IMR-90 (cell line): Measurements from ENCODE around the gene KCNQ1. TPM values are rescaled to one million over a fixed set of nuclear protein-coding genes. Genes with fewer than 3 reads are reported as not detected.

Source experiments
- ATAC-seq: fragments of 200-7000 bp; cut with Tn5 transposase; 2 replicates; pipeline ENCODE4 v1.9.1; 2020; ENCODE audit warnings: low read depth, mild to moderate bottlenecking, moderate library complexity
- BruUV-seq: library from RNA; stranded (reverse); fragments of 400-500 nt; replicated peaks from 2 replicates; lab custom pipeline; 2021; lab: Mats Ljungman, UMichigan
- CTCF ChIA-PET: fragments of 300-600 bp; formaldehyde crosslinking; extraction: SDS; loops from one replicate; lab custom pipeline; 2021; ENCODE audit warnings: antibody characterized with exemption; lab: Yijun Ruan, JAX
- POLR2A ChIA-PET: fragments of 300-600 bp; sonication (Branson Sonifier 250); formaldehyde crosslinking; loops from one replicate; lab custom pipeline; 2022; ENCODE audit warnings: antibody characterized with exemption; ENCODE audit not compliant: unreplicated experiment; lab: Charles Lee
- DNase-seq: peaks from one replicate; pipeline ENCODE4 v3.0.0; 2013
- H2AFZ ChIP-seq: replicated peaks from 2 replicates; pipeline ENCODE3; 2013; ENCODE audit warnings: low read length, mild to moderate bottlenecking; ENCODE audit not compliant: poor library complexity
- H2AK5ac ChIP-seq: 2 replicates; pipeline ENCODE4 v1.6.1; 2013; ENCODE audit warnings: low read depth, low read length, inconsistent platforms
- H2AK9ac ChIP-seq: replicated peaks from 2 replicates; pipeline ENCODE3; 2013; ENCODE audit warnings: mild to moderate bottlenecking, low read depth, low read length, moderate library complexity; ENCODE audit not compliant: poor library complexity
- H2BK120ac ChIP-seq: 2 replicates; pipeline ENCODE4 v1.6.1; 2013; ENCODE audit warnings: low read depth, low read length, inconsistent platforms
- H2BK15ac ChIP-seq: 3 replicates; pipeline ENCODE4 v1.6.1; 2013; ENCODE audit warnings: low read depth, low read length, inconsistent platforms
- H2BK20ac ChIP-seq: 2 replicates; pipeline ENCODE4 v1.6.1; 2013; ENCODE audit warnings: low read depth, mild to moderate bottlenecking, inconsistent platforms, low read length, moderate library complexity
- H2BK5ac ChIP-seq: 2 replicates; pipeline ENCODE4 v1.6.1; 2013; ENCODE audit warnings: mild to moderate bottlenecking, low read depth, low read length, inconsistent platforms; ENCODE audit not compliant: poor library complexity, severe bottlenecking
- H3K14ac ChIP-seq: replicated peaks from 2 replicates; pipeline ENCODE4 v1.6.1; 2013; ENCODE audit warnings: low read depth, low read length, inconsistent platforms
- H3K18ac ChIP-seq: 2 replicates; pipeline ENCODE4 v1.6.1; 2013; ENCODE audit warnings: low read depth, low read length, control low read depth
- H3K23ac ChIP-seq: 2 replicates; pipeline ENCODE4 v1.6.1; 2013; ENCODE audit warnings: low read depth, low read length, inconsistent platforms
- H3K27ac ChIP-seq: 2 replicates; pipeline ENCODE4 v1.5.1; 2013; ENCODE audit warnings: mild to moderate bottlenecking, control low read depth, low read length; ENCODE audit not compliant: insufficient read depth
- H3K27me3 ChIP-seq: 2 replicates; pipeline ENCODE4 v1.6.1; 2013; ENCODE audit warnings: low read length; ENCODE audit not compliant: control insufficient read depth, insufficient read depth
- H3K36me3 ChIP-seq: 2 replicates; pipeline ENCODE4 v1.6.1; 2013; ENCODE audit warnings: low read length, mixed read lengths; ENCODE audit not compliant: control insufficient read depth, insufficient read depth
- H3K4ac ChIP-seq: 2 replicates; pipeline ENCODE4 v1.6.1; 2013; ENCODE audit warnings: low read depth, low read length, inconsistent platforms
- H3K4me1 ChIP-seq: 2 replicates; pipeline ENCODE4 v1.6.1; 2013; ENCODE audit warnings: low read length, mixed read lengths; ENCODE audit not compliant: control insufficient read depth, insufficient read depth
- H3K4me2 ChIP-seq: 2 replicates; pipeline ENCODE4 v1.6.1; 2013; ENCODE audit warnings: low read depth, mild to moderate bottlenecking, control low read depth, low read length, moderate library complexity
- H3K4me3 ChIP-seq: 2 replicates; pipeline ENCODE4 v1.5.1; 2013; ENCODE audit warnings: low read depth, mild to moderate bottlenecking, control low read depth, low read length, moderate library complexity; ENCODE audit not compliant: insufficient read depth
- H3K56ac ChIP-seq: 2 replicates; pipeline ENCODE4 v1.6.1; 2013; ENCODE audit warnings: low read length, inconsistent platforms; ENCODE audit not compliant: insufficient read depth; ENCODE audit errors: extremely low read depth
- H3K79me1 ChIP-seq, 2 experiments: 2 replicates each; pipeline ENCODE4 v1.6.1; 2013; ENCODE audit warnings: low read length in 2 of 2, inconsistent platforms in 1 of 2, low read depth in 1 of 2
- H3K9ac ChIP-seq: 2 replicates; pipeline ENCODE4 v1.6.1; 2013; ENCODE audit warnings: low read depth, low read length, control low read depth
- H3K9me1 ChIP-seq: 2 replicates; pipeline ENCODE4 v1.6.1; 2013; ENCODE audit warnings: low read length, inconsistent platforms; ENCODE audit not compliant: insufficient read depth
- H3K9me3 ChIP-seq: 2 replicates; pipeline ENCODE4 v1.6.1; 2013; ENCODE audit warnings: low read length; ENCODE audit not compliant: control insufficient read depth, insufficient read depth
- H4K20me1 ChIP-seq: 2 replicates; pipeline ENCODE4 v1.6.1; 2013; ENCODE audit warnings: low read length, inconsistent platforms; ENCODE audit not compliant: insufficient read depth
- H4K5ac ChIP-seq: 2 replicates; pipeline ENCODE4 v1.6.1; 2013; ENCODE audit warnings: mild to moderate bottlenecking, low read depth, low read length, control low read depth
- H4K8ac ChIP-seq, 2 experiments: 2 replicates each; pipeline ENCODE4 v1.6.1; 2013; ENCODE audit warnings: low read depth in 2 of 2, low read length in 2 of 2, control low read depth in 1 of 2, inconsistent platforms in 1 of 2
- H4K91ac ChIP-seq: 2 replicates; pipeline ENCODE4 v1.6.1; 2013; ENCODE audit warnings: low read depth, low read length, inconsistent platforms; ENCODE audit not compliant: insufficient read depth
- BHLHE40 ChIP-seq: fragments of 150-350 bp; IDR thresholded peaks from 2 replicates; pipeline ENCODE4 v1.6.1; 2016; ENCODE audit warnings: mild to moderate bottlenecking, low read depth, low read length
- CEBPB ChIP-seq: IDR thresholded peaks from 2 replicates; pipeline ENCODE4 v1.6.1; 2012; ENCODE audit warnings: low read depth, low read length, improper control_type of control experiment
- CHD1 ChIP-seq: IDR thresholded peaks from 2 replicates; pipeline ENCODE4 v1.6.1; 2012; ENCODE audit warnings: low read depth, low read length, improper control_type of control experiment
- FOS ChIP-seq: fragments of 150-350 bp; IDR thresholded peaks from 2 replicates; pipeline ENCODE4 v1.6.1; 2016; ENCODE audit warnings: low read depth, low read length
- MAFK ChIP-seq: IDR thresholded peaks from 2 replicates; pipeline ENCODE4 v1.6.1; 2012; ENCODE audit warnings: low read depth, low read length, improper control_type of control experiment
- MAZ ChIP-seq: IDR thresholded peaks from 2 replicates; pipeline ENCODE4 v1.6.1; 2012; ENCODE audit warnings: low read depth, mild to moderate bottlenecking, low read length, improper control_type of control experiment, moderate library complexity, borderline replicate concordance
- MXI1 ChIP-seq: IDR thresholded peaks from 2 replicates; pipeline ENCODE4 v1.6.1; 2012; ENCODE audit warnings: low read depth, mild to moderate bottlenecking, low read length, moderate library complexity, borderline replicate concordance
- NFE2L2 ChIP-seq: fragments of 150-350 bp; IDR thresholded peaks from 2 replicates; pipeline ENCODE4 v1.6.1; 2016; ENCODE audit warnings: low read depth, mild to moderate bottlenecking, low read length
- POLR2A ChIP-seq: IDR thresholded peaks from 2 replicates; pipeline ENCODE4 v1.6.1; 2012; ENCODE audit warnings: mild to moderate bottlenecking, low read depth, low read length
- RAD21 ChIP-seq: IDR thresholded peaks from 2 replicates; pipeline ENCODE4 v1.6.1; 2012; ENCODE audit warnings: low read length, improper control_type of control experiment
- RCOR1 ChIP-seq: IDR thresholded peaks from 2 replicates; pipeline ENCODE4 v1.6.1; 2012; ENCODE audit warnings: mild to moderate bottlenecking, low read length, improper control_type of control experiment; ENCODE audit not compliant: insufficient replicate concordance
- RFX5 ChIP-seq: IDR thresholded peaks from 2 replicates; pipeline ENCODE4 v1.8.0; 2012; ENCODE audit warnings: low read depth, mild to moderate bottlenecking, low read length, moderate library complexity
- SMC3 ChIP-seq: fragments of 150-350 bp; IDR thresholded peaks from 2 replicates; pipeline ENCODE4 v1.6.1; 2016; ENCODE audit warnings: low read depth, mild to moderate bottlenecking, antibody characterized with exemption, low read length, moderate library complexity
- WGBS, 2 experiments: methylation state at CpG; one replicate each; pipeline versions ENCODE4 v1.1.5 to v1.1.7; 2013; ENCODE audit warnings: missing lambda C conversion rate in 2 of 2; ENCODE audit not compliant: insufficient read length in 1 of 2; ENCODE audit errors: extremely low coverage in 2 of 2; 5-methylcytosine and 5-hydroxymethylcytosine counted together
- dilution Hi-C: fragments of 300-500 bp; cut with HindIII; formaldehyde crosslinking; loops from one replicate; pipeline ENCODE4 v1.14.3; 2018; ENCODE audit warnings: low sequenced_read_pairs; ENCODE audit not compliant: unreplicated experiment
- in situ Hi-C: fragments of 300-500 bp; cut with MboI; formaldehyde crosslinking; loops from 3 replicates; pipeline ENCODE4 v1.14.3; 2019; ENCODE audit warnings: low sequenced_read_pairs, inconsistent platforms, mixed read lengths
- intact Hi-C: fragments of 100-400 bp; cut with micrococcal nuclease; formaldehyde crosslinking; loops from 2 replicates; pipeline ENCODE4 v1.10.0; 2022
- polyA plus RNA-seq, 3 experiments: library from polyadenylated mRNA; depleted of rRNA; stranded (reverse); fragments of >200 nt; gene quantifications; 2 replicates each; pipeline ENCODE4 v1.2.3, GENCODE V29; 2012; ENCODE audit warnings: low replicate concordance in 1 of 3
- total RNA-seq: library from RNA; depleted of rRNA; stranded (reverse); fragments of >200 nt; gene quantifications from 2 replicates; pipeline ENCODE4 v1.2.3, GENCODE V29; 2012
- TF ChIP-seq, protein P1 (sequence below): fragments of 150-350 bp; IDR thresholded peaks from 2 replicates; pipeline ENCODE4 v1.6.1; 2016; ENCODE audit warnings: low read depth, mild to moderate bottlenecking, low read length, moderate library complexity, borderline replicate concordance
- TF ChIP-seq, protein P2 (sequence below): fragments of 150-350 bp; IDR thresholded peaks from 2 replicates; pipeline ENCODE4 v1.6.1; 2017; ENCODE audit warnings: mild to moderate bottlenecking, antibody characterized with exemption, low read length, low read depth
- TF ChIP-seq, protein P3 (sequence below): conservative IDR thresholded peaks from 2 replicates; pipeline ENCODE4 v1.5.1; 2012; ENCODE audit warnings: mild to moderate bottlenecking, low read depth, low read length, improper control_type of control experiment

KCNQ1 gene
- total and polyA plus RNA-seq, 2 of the 4 experiments (the other 2 are of a cell fraction): 0.07 TPM; not detected in 1

DNA sequence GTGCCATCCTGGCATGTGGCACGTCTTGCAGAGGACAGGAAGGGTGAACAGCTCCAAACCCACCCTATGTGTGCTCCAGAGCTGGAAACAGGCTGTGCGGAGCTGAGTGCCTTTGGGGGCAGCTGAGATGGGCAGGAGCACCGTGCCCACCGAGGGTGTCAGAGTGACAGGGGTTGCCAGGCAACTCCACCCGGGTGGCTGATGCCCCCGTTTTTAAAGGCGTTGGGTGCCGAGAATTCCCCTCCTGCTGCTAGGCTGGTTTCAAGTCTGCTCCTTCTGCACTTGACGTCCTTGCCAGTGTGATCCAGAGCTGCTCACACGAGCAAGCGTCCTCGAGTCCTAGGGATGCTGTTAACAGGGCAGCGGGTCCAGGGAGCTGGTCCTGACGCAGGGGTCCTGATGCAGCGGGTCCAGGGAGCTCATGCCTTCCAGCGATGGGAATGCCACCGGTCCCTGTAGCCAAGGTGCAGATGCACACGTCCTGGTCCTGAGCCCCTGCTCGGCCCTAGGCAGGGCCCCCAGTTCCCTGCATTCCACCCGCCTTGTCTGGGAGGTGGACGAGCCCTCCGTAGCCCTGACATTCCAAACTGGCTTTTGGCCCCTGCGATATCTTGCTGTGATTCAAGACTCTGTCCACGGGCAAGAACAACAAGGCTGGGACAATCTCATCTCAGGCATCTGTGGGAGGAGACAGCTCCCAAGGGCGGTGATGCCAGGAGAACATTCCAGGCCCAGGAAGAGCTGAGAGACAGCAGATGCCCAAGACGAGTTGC, 4.9 kb downstream of the KCNQ1 start:
- H2AFZ ChIP-seq: no peak overlapping the region
- intact Hi-C loops: no loop called here
- TF ChIP-seq, protein P1, sequence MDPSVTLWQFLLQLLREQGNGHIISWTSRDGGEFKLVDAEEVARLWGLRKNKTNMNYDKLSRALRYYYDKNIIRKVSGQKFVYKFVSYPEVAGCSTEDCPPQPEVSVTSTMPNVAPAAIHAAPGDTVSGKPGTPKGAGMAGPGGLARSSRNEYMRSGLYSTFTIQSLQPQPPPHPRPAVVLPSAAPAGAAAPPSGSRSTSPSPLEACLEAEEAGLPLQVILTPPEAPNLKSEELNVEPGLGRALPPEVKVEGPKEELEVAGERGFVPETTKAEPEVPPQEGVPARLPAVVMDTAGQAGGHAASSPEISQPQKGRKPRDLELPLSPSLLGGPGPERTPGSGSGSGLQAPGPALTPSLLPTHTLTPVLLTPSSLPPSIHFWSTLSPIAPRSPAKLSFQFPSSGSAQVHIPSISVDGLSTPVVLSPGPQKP: no peak
- TF ChIP-seq, protein P2, sequence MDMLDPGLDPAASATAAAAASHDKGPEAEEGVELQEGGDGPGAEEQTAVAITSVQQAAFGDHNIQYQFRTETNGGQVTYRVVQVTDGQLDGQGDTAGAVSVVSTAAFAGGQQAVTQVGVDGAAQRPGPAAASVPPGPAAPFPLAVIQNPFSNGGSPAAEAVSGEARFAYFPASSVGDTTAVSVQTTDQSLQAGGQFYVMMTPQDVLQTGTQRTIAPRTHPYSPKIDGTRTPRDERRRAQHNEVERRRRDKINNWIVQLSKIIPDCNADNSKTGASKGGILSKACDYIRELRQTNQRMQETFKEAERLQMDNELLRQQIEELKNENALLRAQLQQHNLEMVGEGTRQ: no peak
- TF ChIP-seq RFX5 (no peak), RCOR1 (no peak), MXI1 (no peak), CHD1 (no peak), NFE2L2 (no peak), RAD21 (no peak), BHLHE40 (no peak), FOS (no peak), CEBPB (no peak), MAZ (no peak), SMC3 (no peak), POLR2A (no peak), MAFK (no peak)
- TF ChIP-seq, protein P3, sequence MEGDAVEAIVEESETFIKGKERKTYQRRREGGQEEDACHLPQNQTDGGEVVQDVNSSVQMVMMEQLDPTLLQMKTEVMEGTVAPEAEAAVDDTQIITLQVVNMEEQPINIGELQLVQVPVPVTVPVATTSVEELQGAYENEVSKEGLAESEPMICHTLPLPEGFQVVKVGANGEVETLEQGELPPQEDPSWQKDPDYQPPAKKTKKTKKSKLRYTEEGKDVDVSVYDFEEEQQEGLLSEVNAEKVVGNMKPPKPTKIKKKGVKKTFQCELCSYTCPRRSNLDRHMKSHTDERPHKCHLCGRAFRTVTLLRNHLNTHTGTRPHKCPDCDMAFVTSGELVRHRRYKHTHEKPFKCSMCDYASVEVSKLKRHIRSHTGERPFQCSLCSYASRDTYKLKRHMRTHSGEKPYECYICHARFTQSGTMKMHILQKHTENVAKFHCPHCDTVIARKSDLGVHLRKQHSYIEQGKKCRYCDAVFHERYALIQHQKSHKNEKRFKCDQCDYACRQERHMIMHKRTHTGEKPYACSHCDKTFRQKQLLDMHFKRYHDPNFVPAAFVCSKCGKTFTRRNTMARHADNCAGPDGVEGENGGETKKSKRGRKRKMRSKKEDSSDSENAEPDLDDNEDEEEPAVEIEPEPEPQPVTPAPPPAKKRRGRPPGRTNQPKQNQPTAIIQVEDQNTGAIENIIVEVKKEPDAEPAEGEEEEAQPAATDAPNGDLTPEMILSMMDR: no peak
- no peak overlapping the region for H3K27ac ChIP-seq
- no peaks in the 10 kb centered on the region for H4K20me1 ChIP-seq
- no peak overlapping the region for H4K91ac ChIP-seq
- no peak overlapping the region for H3K14ac ChIP-seq
- no peak overlapping the region for H4K8ac ChIP-seq
- in situ Hi-C loops: no loop called here
- DNase-seq (no peak), ATAC-seq (no peak)
- H3K56ac ChIP-seq: no peak overlapping the region
- H3K9ac ChIP-seq: no peak overlapping the region
- H3K9me3 ChIP-seq: no peaks in the 10 kb centered on the region; the same call in 1 of the 2 replicates
- H3K4me1 ChIP-seq: no peaks in the 10 kb centered on the region
- dilution Hi-C loops: no loop called here
- H3K36me3 ChIP-seq: no peaks in the 10 kb centered on the region
- no peak overlapping the region for H4K5ac ChIP-seq
- H2AK9ac ChIP-seq: no peak overlapping the region
- H3K18ac ChIP-seq: no peak overlapping the region
- peaks cover 56% of the 10 kb centered on the region for H3K27me3 ChIP-seq
- POLR2A ChIA-PET: no interaction called here
- no peak overlapping the region for H2BK5ac ChIP-seq
- CTCF ChIA-PET: no interaction called here
- H3K4me2 ChIP-seq: no peak overlapping the region
- BruUV-seq: no TSS peak
- WGBS, 2 experiments: 62% methylated on average over 21 of the region's 26 CpGs; no CpG with 5 or more reads in 1 of the 2 experiments
- H3K9me1 ChIP-seq: no peaks in the 10 kb centered on the region
- H2BK20ac ChIP-seq: no peak overlapping the region
- no peak overlapping the region for H2BK120ac ChIP-seq
- no peak overlapping the region for H3K23ac ChIP-seq
- no peak overlapping the region for H3K4me3 ChIP-seq
- H2AK5ac ChIP-seq: no peak overlapping the region
- H2BK15ac ChIP-seq: no peak overlapping the region
- no peak overlapping the region for H3K4ac ChIP-seq
- H3K79me1 ChIP-seq: no peaks in the 10 kb centered on the region
